ENCODE results near the gene HMGN2. TPM values are rescaled to one million over a fixed set of nuclear protein-coding genes. Genes with fewer than 3 reads are reported as not detected.

Gene HMGN2
- total and polyA plus RNA-seq, 10 of the 15 experiments (the other 5 are each of a cell fraction or from before 2014, with no cell fraction given) = 249 to 2,682 (median 694) TPM

DNA sequence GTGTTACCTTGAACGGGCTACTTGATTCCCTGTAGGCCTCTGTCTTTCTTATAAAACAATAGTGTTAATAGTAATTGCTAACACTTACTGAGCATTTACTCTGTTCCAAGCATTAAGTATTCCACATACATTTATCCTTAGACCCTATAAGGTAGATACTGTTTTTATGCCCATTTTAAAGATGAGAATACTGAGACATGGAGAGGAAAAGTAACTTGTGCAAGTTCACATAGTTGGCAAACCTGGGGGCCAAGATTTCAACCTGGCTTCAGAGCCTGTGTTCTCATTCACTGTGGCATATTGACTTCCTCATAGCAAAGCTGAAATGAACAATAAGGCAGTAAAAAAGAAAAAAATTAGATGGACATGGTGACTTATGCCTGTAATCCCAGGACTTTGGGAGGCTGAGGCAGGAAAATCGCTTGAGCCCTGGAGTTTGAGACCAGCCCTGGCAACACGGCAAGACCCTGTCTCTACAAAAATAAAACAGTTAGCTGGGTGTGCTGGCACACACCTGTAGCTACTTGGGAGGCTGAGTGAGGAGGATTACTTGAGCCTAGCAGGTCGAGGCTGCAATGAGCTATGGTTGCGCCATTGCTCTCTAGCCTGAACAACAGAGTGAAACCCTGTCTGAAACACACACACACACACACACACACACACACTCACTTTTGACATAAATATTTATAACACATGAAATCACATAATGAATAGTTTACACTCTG, 19.6 kb upstream of the HMGN2 start (continued):
- TF ChIP-seq RBBP5 (conservative IDR thresholded peaks at IDR 0.05) = no peak
- TF ChIP-seq ATF7 (IDR thresholded peaks at IDR 0.05; ENCODE audit: low read depth) = no peak

DNA sequence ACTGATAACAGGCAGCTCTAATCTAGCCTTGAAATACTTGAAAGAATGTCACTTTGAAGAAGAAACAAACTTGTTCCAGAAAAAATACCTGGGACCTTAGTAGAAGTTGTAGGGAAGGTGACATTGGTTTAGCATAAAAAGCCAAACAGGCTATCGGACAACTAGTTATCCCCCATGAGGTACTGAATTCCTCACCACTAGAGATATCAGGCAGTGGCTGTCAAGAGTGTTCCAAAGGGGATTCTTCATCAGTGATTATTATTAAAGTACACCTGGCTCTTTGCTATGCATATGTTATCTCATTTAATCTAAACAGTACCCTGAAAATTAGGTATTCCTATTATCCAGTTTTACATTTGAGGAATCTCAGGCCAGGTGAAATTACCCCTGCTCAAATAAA, 13.1 kb upstream of the HMGN2 start:
- H3K27ac ChIP-seq (ENCODE audit: control insufficient read depth, insufficient read depth) = no peak overlapping the region
- BruUV-seq (replicated peaks) = no TSS peak
- WGBS (ENCODE audit: insufficient coverage, insufficient replicate concordance, low lambda C conversion rate, missing lambda C conversion rate) = 100% methylated on average over 1 of the region's 1 CpG
- FAIRE-seq = no peak
- H3K36me3 ChIP-seq (ENCODE audit: control insufficient read depth in 2 of 2, insufficient read depth in 2 of 2, low read length in 1 of 2) = peaks cover 4 to 18% of the 10 kb centered on the region in 2 experiments; a peak in 3 of 4 replicates
- H3K9me3 ChIP-seq (replicated peaks; ENCODE audit: control insufficient read depth, insufficient read depth, low read length) = no peaks in the 10 kb centered on the region
- no peaks in the 10 kb centered on the region for H4K20me1 ChIP-seq (ENCODE audit: control insufficient read depth, insufficient read depth)
- H3K27me3 ChIP-seq (replicated peaks in 1 of 2; ENCODE audit: control insufficient read depth in 2 of 2, insufficient read depth in 2 of 2, low read length in 1 of 2) = no peaks in the 10 kb centered on the region
- intact Hi-C loops (cut with micrococcal nuclease; ENCODE audit: unreplicated experiment) (no loop called here), in situ Hi-C loops (cut with MboI) (no loop called here)
- SMC1A ChIA-PET (ENCODE audit: uncharacterized antibody, unreplicated experiment) = no interaction called here
- ATAC-seq = no peak
- DNase-seq (ENCODE audit: low read depth, low spot score) = no peak
- RAD21 ChIA-PET (ENCODE audit: unreplicated experiment) = no interaction called here
- CTCF ChIA-PET = interaction anchor here (2.6 kb wide), 1 partner anchor 12 kb away, joined by 14 read pairs; the partner anchor contains the start of gene HMGN2
- H3K4me1 ChIP-seq (ENCODE audit: control insufficient read depth, insufficient read depth, low read length) = no peaks in the 10 kb centered on the region
- no peaks in the 10 kb centered on the region for H3K79me2 ChIP-seq (ENCODE audit: control insufficient read depth, insufficient read depth, low read length)
- H2AFZ ChIP-seq (ENCODE audit: control insufficient read depth, low read depth, low read length) = no peak overlapping the region
- H3K4me3 ChIP-seq = no peak overlapping the region
- TF ChIP-seq, protein P1, sequence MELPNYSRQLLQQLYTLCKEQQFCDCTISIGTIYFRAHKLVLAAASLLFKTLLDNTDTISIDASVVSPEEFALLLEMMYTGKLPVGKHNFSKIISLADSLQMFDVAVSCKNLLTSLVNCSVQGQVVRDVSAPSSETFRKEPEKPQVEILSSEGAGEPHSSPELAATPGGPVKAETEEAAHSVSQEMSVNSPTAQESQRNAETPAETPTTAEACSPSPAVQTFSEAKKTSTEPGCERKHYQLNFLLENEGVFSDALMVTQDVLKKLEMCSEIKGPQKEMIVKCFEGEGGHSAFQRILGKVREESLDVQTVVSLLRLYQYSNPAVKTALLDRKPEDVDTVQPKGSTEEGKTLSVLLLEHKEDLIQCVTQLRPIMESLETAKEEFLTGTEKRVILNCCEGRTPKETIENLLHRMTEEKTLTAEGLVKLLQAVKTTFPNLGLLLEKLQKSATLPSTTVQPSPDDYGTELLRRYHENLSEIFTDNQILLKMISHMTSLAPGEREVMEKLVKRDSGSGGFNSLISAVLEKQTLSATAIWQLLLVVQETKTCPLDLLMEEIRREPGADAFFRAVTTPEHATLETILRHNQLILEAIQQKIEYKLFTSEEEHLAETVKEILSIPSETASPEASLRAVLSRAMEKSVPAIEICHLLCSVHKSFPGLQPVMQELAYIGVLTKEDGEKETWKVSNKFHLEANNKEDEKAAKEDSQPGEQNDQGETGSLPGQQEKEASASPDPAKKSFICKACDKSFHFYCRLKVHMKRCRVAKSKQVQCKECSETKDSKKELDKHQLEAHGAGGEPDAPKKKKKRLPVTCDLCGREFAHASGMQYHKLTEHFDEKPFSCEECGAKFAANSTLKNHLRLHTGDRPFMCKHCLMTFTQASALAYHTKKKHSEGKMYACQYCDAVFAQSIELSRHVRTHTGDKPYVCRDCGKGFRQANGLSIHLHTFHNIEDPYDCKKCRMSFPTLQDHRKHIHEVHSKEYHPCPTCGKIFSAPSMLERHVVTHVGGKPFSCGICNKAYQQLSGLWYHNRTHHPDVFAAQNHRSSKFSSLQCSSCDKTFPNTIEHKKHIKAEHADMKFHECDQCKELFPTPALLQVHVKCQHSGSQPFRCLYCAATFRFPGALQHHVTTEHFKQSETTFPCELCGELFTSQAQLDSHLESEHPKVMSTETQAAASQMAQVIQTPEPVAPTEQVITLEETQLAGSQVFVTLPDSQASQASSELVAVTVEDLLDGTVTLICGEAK (IDR thresholded peaks at IDR 0.05; ENCODE audit: borderline replicate concordance) = no peak
- TF ChIP-seq POLR2AphosphoS5 (IDR thresholded peaks at IDR 0.05; ENCODE audit: low read length) = no peak
- no peak for TF ChIP-seq CBX3 (IDR thresholded peaks at IDR 0.05; ENCODE audit: borderline replicate concordance, low read depth)
- no peak for TF ChIP-seq YY1 (IDR thresholded peaks at IDR 0.05; ENCODE audit: low read depth, low read length)
- TF ChIP-seq, protein P2, sequence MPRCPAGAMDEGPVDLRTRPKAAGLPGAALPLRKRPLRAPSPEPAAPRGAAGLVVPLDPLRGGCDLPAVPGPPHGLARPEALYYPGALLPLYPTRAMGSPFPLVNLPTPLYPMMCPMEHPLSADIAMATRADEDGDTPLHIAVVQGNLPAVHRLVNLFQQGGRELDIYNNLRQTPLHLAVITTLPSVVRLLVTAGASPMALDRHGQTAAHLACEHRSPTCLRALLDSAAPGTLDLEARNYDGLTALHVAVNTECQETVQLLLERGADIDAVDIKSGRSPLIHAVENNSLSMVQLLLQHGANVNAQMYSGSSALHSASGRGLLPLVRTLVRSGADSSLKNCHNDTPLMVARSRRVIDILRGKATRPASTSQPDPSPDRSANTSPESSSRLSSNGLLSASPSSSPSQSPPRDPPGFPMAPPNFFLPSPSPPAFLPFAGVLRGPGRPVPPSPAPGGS (IDR thresholded peaks at IDR 0.05; ENCODE audit: borderline replicate concordance, insufficient read depth, low read depth, low read length, poor library complexity, severe bottlenecking) = no peak
- TF ChIP-seq, protein P3, sequence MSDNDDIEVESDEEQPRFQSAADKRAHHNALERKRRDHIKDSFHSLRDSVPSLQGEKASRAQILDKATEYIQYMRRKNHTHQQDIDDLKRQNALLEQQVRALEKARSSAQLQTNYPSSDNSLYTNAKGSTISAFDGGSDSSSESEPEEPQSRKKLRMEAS (IDR thresholded peaks at IDR 0.05; ENCODE audit: low read depth, low read length) = no peak
- H3K9ac ChIP-seq (ENCODE audit: control insufficient read depth, insufficient read depth, low read length) = no peak overlapping the region
- POLR2A ChIA-PET = interaction anchor here (0.6 kb wide), 1 partner anchor 532 kb away, joined by 3 read pairs; no protein-coding TSS in a partner anchor
- no peak overlapping the region for H3K4me2 ChIP-seq (ENCODE audit: control insufficient read depth, insufficient read depth)
